Activated naive CD4-positive, alpha-beta T cell treated with anti-CD3 and anti-CD28 coated beads, Interleukin-2, amount 50 U/mL, for 24 hours (primary cell): Measurements from ENCODE around the gene GJA3.

Experiments used
- H3K27ac Mint-ChIP-seq: one replicate; pipeline ENCODE4 v1.8.0; 2021; ENCODE audit warnings: mild to moderate bottlenecking, mixed read lengths
- H3K27me3 Mint-ChIP-seq: one replicate; pipeline ENCODE4 v1.8.0; 2021; ENCODE audit warnings: mixed read lengths
- H3K36me3 Mint-ChIP-seq: one replicate; pipeline ENCODE4 v1.8.0; 2021; ENCODE audit warnings: mixed read lengths
- H3K4me1 Mint-ChIP-seq: one replicate; pipeline ENCODE4 v1.8.0; 2021; ENCODE audit warnings: mixed read lengths
- H3K4me3 Mint-ChIP-seq: one replicate; pipeline ENCODE4 v1.8.0; 2021; ENCODE audit warnings: mild to moderate bottlenecking, mixed read lengths
- H3K9me3 Mint-ChIP-seq: one replicate; pipeline ENCODE4 v1.8.0; 2021; ENCODE audit warnings: mixed read lengths

The GJA3 gene

DNA sequence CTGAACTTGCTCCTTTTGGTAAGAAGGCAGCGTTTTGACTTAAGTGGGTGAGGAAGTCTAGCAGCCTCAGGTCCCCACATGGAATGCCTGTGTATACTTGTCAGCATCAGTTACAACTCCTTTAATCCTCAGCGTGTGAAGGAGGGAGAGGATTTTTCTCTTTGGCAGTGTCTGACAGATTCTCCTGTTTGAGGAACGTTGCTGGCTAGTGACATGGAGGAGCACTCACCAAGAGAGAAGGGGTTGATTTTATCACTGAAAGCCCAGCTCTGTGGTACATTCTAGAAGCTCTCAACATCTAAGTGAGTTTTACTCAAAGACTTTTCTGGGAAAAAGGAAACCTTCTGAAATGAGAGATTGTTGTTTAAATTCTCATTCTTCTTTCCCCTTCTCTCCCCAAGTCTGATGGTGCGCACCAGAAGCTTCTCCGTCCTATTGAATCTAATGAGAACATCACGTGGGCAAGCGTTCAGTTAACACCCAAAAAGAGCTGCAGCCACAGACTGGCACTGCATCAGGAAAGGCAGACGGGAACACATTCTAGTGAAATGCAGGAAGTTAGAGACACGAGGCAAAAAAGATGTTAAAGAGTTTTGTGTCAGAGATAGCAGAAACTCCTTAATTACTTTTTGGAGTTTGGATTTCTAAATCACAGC lies 58.2 kb downstream of the GJA3 start:
- Mint-ChIP-seq H3K9me3 (no peaks in the 10 kb centered on the region), H3K27ac (no peak overlapping the region), H3K36me3 (no peaks in the 10 kb centered on the region), H3K4me3 (no peak overlapping the region), H3K4me1 (no peaks in the 10 kb centered on the region), H3K27me3 (peaks cover 44% of the 10 kb centered on the region)

DNA sequence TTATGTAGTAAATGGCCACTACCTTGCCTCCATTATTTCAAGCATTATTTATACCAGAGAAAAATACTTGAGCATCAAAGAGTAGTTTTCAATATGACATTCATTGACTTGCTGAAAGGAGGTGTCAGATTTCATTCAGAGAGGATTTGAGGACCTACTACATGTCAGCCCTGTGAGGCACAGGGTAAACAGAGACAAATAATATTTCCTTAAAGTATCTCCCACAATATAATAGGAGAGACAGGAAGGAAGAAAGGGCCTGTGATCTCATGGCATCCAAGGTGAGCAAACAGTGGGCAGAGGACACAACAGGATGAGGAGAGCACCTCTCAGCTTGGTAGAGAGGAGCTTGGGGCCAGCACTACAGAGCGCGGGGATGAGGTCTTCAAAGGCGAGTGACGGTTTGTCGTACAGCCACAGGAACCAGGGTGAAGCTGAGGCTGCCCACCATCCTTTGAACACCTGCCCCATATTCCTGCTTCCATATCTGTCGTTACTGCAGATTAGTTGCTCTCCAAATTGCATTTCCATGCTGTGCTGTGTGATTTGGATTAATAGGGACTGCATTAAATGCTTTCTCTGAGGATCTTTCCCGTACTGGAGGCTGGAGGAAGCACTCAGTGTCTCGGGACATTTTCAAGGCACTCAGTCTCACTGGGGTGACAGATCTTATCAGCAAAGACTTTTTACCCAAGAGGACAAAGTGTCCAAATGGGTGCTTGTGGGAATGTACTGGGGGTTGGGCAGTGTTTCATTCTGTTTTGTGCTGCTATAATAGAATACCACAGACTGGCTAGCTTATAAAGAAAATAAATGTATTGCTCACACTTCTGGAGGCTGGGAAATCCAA lies 59.2 kb downstream of the GJA3 start:
- H3K27ac Mint-ChIP-seq, result no peak overlapping the region
- no peaks in the 10 kb centered on the region for H3K36me3 Mint-ChIP-seq
- H3K4me1 Mint-ChIP-seq, result no peaks in the 10 kb centered on the region
- no peaks in the 10 kb centered on the region for H3K9me3 Mint-ChIP-seq
- H3K27me3 Mint-ChIP-seq, result peaks cover 44% of the 10 kb centered on the region
- H3K4me3 Mint-ChIP-seq, result no peak overlapping the region

DNA sequence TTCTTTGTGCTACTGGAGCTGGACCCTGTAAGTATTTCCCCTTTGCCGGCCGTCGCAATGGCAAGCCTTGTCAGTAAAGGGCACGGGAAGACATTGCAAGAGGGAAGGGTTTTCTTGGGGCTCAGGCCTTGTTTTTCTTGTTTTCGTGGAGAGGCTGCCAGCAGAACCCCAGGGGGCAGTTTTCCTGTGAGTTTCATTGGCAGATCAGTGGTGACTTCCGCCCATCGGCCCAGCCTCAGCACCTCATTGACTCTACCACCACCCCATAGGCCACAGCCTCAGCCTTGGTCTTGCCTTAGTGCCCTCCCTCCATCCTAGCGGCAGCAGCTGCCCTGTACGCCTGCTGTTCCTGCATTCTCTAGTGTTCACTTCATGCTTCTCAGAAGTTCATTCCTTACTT lies 61.5 kb downstream of the GJA3 start:
- no peaks in the 10 kb centered on the region for H3K4me1 Mint-ChIP-seq
- no peak overlapping the region for H3K4me3 Mint-ChIP-seq
- H3K27me3 Mint-ChIP-seq, result peaks cover 30% of the 10 kb centered on the region
- no peaks in the 10 kb centered on the region for H3K36me3 Mint-ChIP-seq
- no peak overlapping the region for H3K27ac Mint-ChIP-seq
- no peaks in the 10 kb centered on the region for H3K9me3 Mint-ChIP-seq

GRCh38 chr13:20093951-20094350 lies 66.9 kb downstream of the GJA3 start:
- no peaks in the 10 kb centered on the region for H3K9me3 Mint-ChIP-seq
- no peaks in the 10 kb centered on the region for H3K36me3 Mint-ChIP-seq
- no peak overlapping the region for H3K27ac Mint-ChIP-seq
- H3K4me1 Mint-ChIP-seq, result no peaks in the 10 kb centered on the region
- H3K4me3 Mint-ChIP-seq, result no peak overlapping the region
- peaks cover 5% of the 10 kb centered on the region for H3K27me3 Mint-ChIP-seq

DNA sequence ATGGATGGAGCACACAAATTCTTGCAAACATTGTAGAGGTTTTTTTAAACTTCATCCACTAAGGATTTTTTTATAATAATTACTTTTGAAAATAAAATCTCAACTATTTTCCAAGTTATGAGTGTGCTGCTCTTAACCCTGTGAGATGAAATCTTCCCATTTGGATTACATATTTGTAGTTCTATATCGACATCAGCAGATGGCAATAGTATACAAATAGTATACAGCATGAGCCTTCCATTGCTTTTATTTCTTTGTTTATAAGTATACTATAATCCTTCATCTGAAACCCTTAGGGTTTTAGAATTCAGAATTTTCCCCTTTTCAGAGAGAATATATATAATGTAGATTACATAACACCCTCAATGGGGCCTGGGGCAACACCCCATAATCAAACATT lies 70.5 kb downstream of the GJA3 start:
- Mint-ChIP-seq H3K4me1 (no peaks in the 10 kb centered on the region), H3K27ac (no peak overlapping the region), H3K4me3 (no peak overlapping the region), H3K27me3 (no peaks in the 10 kb centered on the region), H3K36me3 (no peaks in the 10 kb centered on the region), H3K9me3 (no peaks in the 10 kb centered on the region)
